ENCODE results near the gene TMEM215.
A peak's percentile ranks its signal among the peaks of the same experiment; 100 is the strongest.

The TMEM215 gene

GRCh38 chr9:32783168-32783891 lies at the start of gene TMEM215:
Gene TMEM215, plus strand, starts transcription at chr9:32783540. Its CDS starts 644 bp downstream, at chr9:32784184.
- H3K27ac ChIP-seq (ENCODE audit: poor library complexity, severe bottlenecking): no peak within 1 kb of the TSS
- peaks cover 93% of the 10 kb centered on the region for H3K27me3 ChIP-seq (ENCODE audit: insufficient read depth, poor library complexity, severe bottlenecking)
- H3K4me3 ChIP-seq (ENCODE audit: severe bottlenecking): no peak within 1 kb of the TSS
- H3K9me3 ChIP-seq (ENCODE audit: severe bottlenecking): no peaks in the 10 kb centered on the region
- TF ChIP-seq CTCF (IDR thresholded peaks at IDR 0.05; ENCODE audit: poor library complexity, severe bottlenecking): no peak
- DNase-seq (ENCODE audit: low spot score): no peak
- ATAC-seq (ENCODE audit: low read depth): peak; percentile 61
- no peaks in the 10 kb centered on the region for H3K4me1 ChIP-seq (ENCODE audit: insufficient read depth, poor library complexity, severe bottlenecking)
- no peaks in the 10 kb centered on the region for H3K36me3 ChIP-seq (ENCODE audit: low read depth)

GRCh38 chr9:32735476-32735875 lies 47.9 kb upstream of the TMEM215 start:
- no peak for TF ChIP-seq CTCF (IDR thresholded peaks at IDR 0.05; ENCODE audit: poor library complexity, severe bottlenecking)
- Histone ChIP-seq H3K27me3 (ENCODE audit: insufficient read depth, poor library complexity, severe bottlenecking) (no peaks in the 10 kb centered on the region), H3K36me3 (ENCODE audit: low read depth) (no peaks in the 10 kb centered on the region), H3K27ac (ENCODE audit: poor library complexity, severe bottlenecking) (no peak overlapping the region), H3K4me1 (ENCODE audit: insufficient read depth, poor library complexity, severe bottlenecking) (peaks cover 13% of the 10 kb centered on the region), H3K9me3 (ENCODE audit: severe bottlenecking) (no peaks in the 10 kb centered on the region), H3K4me3 (ENCODE audit: severe bottlenecking) (no peak overlapping the region)
- DNase-seq (ENCODE audit: low spot score): no peak
- ATAC-seq (ENCODE audit: low read depth): no peak

- H3K27me3 ChIP-seq (ENCODE audit: insufficient read depth, poor library complexity, severe bottlenecking): no peaks in the 10 kb centered on the region
- ATAC-seq (ENCODE audit: low read depth) (no peak), DNase-seq (ENCODE audit: low spot score) (no peak)
- no peaks in the 10 kb centered on the region for H3K9me3 ChIP-seq (ENCODE audit: severe bottlenecking)
- H3K4me3 ChIP-seq (ENCODE audit: severe bottlenecking): no peak overlapping the region
- no peak for TF ChIP-seq CTCF (IDR thresholded peaks at IDR 0.05; ENCODE audit: poor library complexity, severe bottlenecking)
- H3K4me1 ChIP-seq (ENCODE audit: insufficient read depth, poor library complexity, severe bottlenecking): peaks cover 21% of the 10 kb centered on the region
- H3K27ac ChIP-seq (ENCODE audit: poor library complexity, severe bottlenecking): no peak overlapping the region
- no peaks in the 10 kb centered on the region for H3K36me3 ChIP-seq (ENCODE audit: low read depth)
Measured at GRCh38 chr9:32737378-32737777, 46.0 kb upstream of the TMEM215 start.

- no peaks in the 10 kb centered on the region for H3K9me3 ChIP-seq (ENCODE audit: severe bottlenecking)
- no peaks in the 10 kb centered on the region for H3K36me3 ChIP-seq (ENCODE audit: low read depth)
- no peak for TF ChIP-seq CTCF (IDR thresholded peaks at IDR 0.05; ENCODE audit: poor library complexity, severe bottlenecking)
- DNase-seq (ENCODE audit: low spot score) (no peak), ATAC-seq (ENCODE audit: low read depth) (peak; percentile 79)
- no peaks in the 10 kb centered on the region for H3K27me3 ChIP-seq (ENCODE audit: insufficient read depth, poor library complexity, severe bottlenecking)
- H3K27ac ChIP-seq (ENCODE audit: poor library complexity, severe bottlenecking): peak overlapping the region; percentile 10
- peaks cover 25% of the 10 kb centered on the region for H3K4me1 ChIP-seq (ENCODE audit: insufficient read depth, poor library complexity, severe bottlenecking)
- H3K4me3 ChIP-seq (ENCODE audit: severe bottlenecking): no peak overlapping the region
Measured at GRCh38 chr9:32738501-32739172, 44.7 kb upstream of the TMEM215 start.

- no peaks in the 10 kb centered on the region for H3K9me3 ChIP-seq (ENCODE audit: severe bottlenecking)
- peak; percentile 32 for ATAC-seq (ENCODE audit: low read depth)
- H3K4me3 ChIP-seq (ENCODE audit: severe bottlenecking): no peak overlapping the region
- peaks cover 25% of the 10 kb centered on the region for H3K4me1 ChIP-seq (ENCODE audit: insufficient read depth, poor library complexity, severe bottlenecking)
- H3K36me3 ChIP-seq (ENCODE audit: low read depth): no peaks in the 10 kb centered on the region
- peak overlapping the region; percentile 65 for H3K27ac ChIP-seq (ENCODE audit: poor library complexity, severe bottlenecking)
- H3K27me3 ChIP-seq (ENCODE audit: insufficient read depth, poor library complexity, severe bottlenecking): no peaks in the 10 kb centered on the region
- DNase-seq (ENCODE audit: low spot score): no peak
- TF ChIP-seq CTCF (IDR thresholded peaks at IDR 0.05; ENCODE audit: poor library complexity, severe bottlenecking): no peak
Measured at GRCh38 chr9:32741706-32742105, 41.6 kb upstream of the TMEM215 start.

Measured in RWPE2 (cell line).